SW480 (cell line): Measurements from ENCODE around the gene CNTN5.

Source experiments
- DNase-seq: peaks from one replicate; pipeline ENCODE4 v3.0.0-alpha.2; 2016; ENCODE audit warnings: low spot score

The CNTN5 gene

GRCh38 chr11:99170591-99170990 is 149.8 kb downstream of the CNTN5 start:
- no peak for DNase-seq

- DNase-seq, result no peak
Observed at GRCh38 chr11:99171330-99171729, 150.6 kb downstream of the CNTN5 start.

GRCh38 chr11:99176430-99176829 is 155.7 kb downstream of the CNTN5 start:
- DNase-seq, result no peak

DNA sequence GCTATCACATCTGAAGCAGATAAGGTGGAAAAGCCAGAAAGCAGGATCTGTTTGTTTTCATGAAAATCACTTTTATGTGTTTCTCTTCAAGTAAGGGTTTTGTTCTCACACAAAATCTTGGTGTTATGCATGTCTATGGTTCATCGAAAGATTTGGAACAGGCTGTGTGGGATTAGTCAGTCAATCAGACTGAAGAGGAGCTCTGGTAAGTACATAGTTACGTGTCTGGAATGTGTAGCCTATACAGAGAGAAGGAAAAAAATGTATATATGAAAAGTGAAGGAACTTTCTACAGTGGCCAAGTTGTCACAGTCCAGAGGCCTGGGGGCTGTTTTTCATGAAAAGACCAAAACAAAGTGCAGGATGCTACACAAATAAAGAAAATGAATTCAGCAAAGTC is 156.7 kb downstream of the CNTN5 start:
- no peak for DNase-seq

GRCh38 chr11:99184146-99184545 is 163.4 kb downstream of the CNTN5 start:
- DNase-seq, result no peak

GRCh38 chr11:99188221-99188620 is 167.5 kb downstream of the CNTN5 start:
- DNase-seq, result no peak

DNA sequence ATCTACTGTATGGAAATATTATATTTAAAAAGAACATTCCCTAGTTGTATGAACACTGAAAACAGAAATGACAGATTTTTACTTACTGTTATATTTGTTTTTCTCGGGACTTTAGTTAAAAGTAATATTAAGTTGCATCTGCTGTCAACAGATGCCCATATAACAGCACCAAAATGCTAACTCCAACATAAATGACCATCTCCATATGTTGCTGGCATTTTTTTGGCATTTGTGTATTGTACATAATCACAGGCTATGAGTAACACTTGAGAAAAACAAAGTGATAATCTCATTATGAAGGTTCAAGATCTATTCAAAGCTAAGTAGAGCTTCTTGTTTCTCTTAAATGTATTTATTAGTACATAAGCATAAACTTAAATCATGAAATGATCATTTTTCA is 172.0 kb downstream of the CNTN5 start:
- no peak for DNase-seq

DNA sequence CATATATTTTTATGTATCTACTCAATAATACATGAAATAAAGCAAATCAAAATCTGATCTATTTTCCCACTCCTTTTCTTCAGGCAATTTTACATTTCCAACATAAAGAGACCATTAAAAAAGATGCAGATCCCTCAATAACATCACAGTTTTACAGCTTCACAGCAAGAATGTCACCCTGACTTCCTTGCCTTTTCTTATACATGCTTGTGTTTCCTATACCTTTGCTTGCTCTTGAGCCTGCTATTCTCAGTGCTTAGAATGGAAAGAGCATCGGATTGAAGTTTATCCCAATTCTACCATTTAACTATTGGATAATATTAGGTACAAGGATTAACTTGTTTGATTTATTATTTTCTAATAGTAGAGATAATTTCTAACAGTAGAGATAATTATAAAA is 176.7 kb downstream of the CNTN5 start:
- DNase-seq, result no peak

GRCh38 chr11:99198215-99198614 is 177.5 kb downstream of the CNTN5 start:
- DNase-seq, result no peak

DNA sequence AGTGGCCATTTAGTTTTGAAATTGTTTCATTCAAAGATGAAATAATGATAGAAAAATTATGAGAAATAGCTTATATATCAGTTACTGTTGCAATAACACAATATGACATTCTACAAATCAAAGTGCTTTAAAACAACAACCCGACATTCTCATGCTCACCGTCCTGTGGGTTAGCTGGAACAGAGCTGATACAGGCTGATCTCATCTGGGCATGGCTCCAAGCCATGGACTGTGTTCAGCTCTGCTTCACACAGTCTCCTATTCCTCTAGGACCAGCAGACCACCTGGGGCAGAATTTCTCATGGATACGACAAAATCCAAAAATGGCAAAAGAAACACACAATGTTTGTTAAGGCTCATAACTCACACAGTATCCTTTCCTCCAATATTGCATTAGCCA is 178.6 kb downstream of the CNTN5 start:
- DNase-seq, result no peak

- DNase-seq, result no peak
Observed at GRCh38 chr11:99200720-99201119, 180.0 kb downstream of the CNTN5 start.

GRCh38 chr11:99208813-99209212 is 188.1 kb downstream of the CNTN5 start:
- no peak for DNase-seq

GRCh38 chr11:99229544-99229943 is 208.8 kb downstream of the CNTN5 start:
- no peak for DNase-seq

DNA sequence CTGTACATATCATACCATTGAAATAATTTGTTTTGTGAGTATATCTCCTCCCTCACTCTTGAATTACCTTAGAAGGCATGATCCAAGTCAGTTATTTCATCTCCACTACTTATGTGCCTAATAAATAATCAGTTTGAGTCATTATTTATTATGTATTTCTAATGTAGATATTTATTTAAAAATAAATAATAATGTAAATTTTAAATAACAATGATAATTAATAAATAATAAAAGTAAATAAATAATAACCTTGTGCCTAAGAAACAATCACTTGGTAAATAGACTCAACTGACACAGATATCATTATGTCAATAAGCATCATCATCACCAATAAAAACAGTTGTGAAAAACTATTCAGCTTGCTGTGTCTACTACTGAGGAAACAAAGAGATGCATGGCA is 213.8 kb downstream of the CNTN5 start:
- no peak for DNase-seq

DNA sequence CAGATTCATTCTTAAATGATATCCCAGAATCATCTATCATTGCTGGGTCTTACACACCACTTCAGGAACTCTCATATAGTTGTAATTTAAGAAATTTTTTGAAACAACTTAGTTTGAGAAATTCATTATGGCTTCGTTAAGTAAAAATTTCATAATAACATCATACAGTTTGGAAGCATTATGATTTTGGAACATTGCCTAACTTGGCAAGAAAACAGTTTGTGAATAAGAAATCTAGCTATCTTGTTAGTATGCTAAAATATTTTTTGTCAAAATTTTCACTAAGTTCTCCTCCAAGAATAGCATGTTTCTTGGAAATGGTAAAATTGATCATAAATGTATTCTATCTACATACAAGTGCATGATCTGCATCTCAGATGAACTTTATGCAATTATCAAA is 217.7 kb downstream of the CNTN5 start:
- no peak for DNase-seq

DNA sequence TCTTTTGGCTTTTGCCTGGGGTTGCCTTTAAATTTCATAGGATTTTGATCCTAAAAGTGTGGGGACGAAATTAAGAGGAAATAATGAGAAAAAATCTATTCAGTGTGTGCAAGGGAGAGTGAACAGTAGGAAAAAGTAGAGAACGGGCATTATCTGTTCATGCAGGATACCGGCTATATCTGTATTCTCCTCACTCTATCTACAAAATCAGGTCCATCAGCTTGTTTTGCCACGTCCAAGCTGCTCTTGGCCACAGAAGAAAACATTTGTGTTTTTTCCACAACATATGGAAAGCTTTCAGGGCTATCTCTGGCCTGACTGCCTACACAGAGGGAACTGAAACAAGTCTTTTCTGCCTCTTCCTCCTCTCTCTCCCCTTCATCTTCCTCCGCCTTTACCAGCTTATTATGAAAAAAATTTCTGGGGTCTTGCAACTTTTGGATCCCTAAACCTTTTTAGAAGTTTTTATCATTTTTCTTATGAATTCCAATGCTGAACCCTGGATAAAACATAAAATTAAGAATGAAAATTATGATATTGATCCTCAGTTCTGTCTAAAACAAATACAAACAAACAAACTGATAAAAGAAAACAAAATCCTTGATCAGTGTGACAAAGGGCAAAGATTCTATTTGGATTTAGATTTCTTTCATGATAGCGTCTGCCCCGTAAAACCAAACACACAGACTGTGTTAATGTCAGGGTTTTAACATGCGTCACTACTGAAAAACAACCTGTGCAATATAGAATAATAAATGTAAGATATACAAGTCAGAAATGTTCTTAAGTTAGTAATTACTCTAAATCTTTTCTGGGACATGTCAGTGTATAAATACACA is 219.7 kb downstream of the CNTN5 start:
- DNase-seq, result no peak

DNA sequence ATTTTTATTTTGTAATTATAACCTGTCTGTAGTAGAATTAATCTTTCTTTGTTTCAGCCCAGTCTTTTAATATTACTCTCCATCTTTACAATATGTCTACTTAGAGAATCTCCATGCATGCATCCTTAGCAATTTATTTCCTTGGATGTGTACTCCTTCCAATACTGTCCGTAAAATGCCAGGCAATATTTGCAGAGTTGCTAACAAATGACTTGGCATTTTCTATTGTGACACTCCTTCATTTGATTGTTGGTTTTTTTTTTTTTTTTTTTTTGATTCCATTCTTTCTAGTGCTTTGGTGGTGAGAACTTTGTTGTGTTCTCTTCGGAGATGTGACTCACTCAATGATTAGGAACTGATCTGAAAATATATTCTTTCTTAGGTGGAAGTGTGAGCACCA is 220.3 kb downstream of the CNTN5 start:
- DNase-seq, result no peak

- DNase-seq, result no peak
Observed at GRCh38 chr11:99244613-99245012, 223.9 kb downstream of the CNTN5 start.

DNA sequence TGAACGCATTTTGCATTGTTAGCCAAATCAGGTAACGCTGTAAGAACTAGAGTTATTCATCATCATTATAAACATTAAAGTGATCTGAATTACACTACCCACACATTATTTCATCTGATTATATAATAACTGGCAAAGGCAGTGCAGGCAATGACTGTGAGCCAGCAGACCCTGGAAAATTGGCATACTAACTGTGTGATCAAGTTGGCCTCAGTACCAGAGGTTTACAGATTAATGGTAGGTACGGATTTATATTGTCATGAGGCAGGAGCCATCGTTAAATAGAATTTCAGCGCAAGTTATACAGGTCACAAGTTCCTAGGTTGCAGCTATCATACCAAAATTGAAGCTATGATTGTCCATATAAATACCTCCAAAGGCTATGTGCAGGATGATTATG is 225.4 kb downstream of the CNTN5 start:
- no peak for DNase-seq

DNA sequence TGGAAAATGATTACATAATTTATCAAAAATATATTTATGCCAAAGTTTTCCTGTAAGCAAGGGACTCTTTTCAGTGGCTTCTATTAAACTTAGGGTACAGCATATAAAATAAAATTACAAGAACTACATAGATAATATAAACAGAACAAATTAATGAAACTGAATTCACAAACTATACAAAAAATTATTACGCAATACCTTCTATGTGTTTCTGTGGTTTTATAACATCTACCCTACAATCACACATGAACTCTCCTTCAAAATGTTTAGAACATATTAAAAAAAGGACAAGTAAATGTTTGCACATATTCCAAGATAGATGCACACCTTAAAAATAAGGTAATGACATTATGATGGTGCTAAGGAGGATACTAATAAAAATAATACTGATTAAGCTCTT is 235.9 kb downstream of the CNTN5 start:
- DNase-seq, result no peak

DNA sequence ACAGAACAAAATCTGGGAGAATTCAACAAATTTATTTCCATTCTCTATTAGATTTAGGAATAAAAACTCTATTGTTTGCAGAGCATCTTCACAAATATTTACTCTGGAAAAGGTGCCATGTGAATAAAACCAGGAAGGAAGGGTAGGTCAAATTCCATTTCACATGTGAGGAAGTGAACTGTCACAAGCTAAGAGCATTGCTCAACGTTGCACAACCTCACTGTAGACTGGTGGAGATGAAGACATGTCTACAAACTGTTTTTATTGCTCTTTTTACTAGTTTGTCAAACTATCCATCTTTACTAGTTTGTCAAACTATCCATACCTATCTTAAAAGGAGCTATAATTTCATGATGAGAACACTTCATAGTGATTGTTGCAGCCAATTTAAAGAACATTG is 236.4 kb downstream of the CNTN5 start:
- peak; percentile 3 for DNase-seq

GRCh38 chr11:99260696-99261095 is 239.9 kb downstream of the CNTN5 start:
- no peak for DNase-seq

- no peak for DNase-seq
Observed at GRCh38 chr11:99268886-99269285, 248.1 kb downstream of the CNTN5 start.

- DNase-seq, result no peak
Observed at GRCh38 chr11:99271527-99271926, 250.8 kb downstream of the CNTN5 start.
